ENCODE measurements around the gene INTS1.
"Not testable (repeated sequence)": the region's sequence is repeated elsewhere in the genome, so short reads cannot be mapped to it uniquely, and the experiment has no call there.

The INTS1 gene

DNA sequence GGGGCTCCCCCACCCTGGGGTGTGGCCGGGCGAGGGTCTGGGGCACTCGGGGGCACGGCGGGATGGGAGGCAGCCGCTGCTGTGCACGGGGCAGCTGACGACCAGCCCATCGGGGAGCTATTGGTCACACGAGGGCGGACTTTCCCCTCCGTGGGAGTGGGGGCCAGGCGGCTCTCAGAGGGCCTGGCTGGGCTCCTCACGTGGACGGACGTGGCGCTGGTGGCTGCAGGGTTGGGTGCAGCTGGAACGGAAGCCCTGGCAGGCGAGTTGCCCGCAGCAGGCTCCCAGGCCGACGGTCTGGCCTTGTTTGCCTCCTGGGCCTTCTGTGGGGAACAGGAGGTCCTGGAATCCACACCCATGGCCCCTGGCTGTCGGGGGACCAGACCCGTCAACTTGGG, 59.3 kb downstream of the INTS1 start:
- no peak for DNase-seq

DNA sequence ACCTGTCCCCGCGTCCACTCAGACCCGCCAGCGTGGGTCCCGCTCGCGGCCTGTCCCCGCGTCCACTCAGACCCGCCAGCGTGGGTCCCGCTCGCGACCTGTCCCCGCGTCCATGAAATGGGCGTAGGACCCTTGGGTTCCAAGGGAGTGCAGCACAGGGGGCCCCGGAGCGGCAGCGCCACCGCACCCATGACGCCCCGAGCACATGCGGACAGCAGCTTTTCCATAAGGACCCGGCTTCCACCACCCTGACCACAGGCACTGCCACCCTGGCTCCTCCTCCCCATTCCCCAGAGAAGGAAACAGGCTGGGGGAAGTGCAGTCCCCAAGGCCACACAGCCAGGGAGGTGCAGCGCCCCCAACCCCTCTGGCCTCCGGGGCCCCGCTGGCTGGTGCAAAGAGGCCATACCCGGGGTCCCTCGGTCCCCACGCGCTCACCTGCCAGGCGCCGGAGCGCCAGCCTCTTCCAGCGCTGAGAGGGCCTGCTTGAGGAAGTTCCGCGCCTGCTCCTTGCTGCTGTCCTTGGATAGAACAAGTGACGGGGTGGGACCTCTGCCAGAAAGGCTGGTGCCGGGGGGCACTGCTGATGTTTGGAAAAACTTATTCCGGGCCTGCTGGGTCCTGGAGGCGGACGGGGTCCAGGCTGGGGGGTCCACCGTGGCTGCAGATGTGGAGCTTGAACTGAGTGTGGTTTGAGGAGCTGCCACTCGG, 59.8 kb downstream of the INTS1 start:
- no peak for DNase-seq

DNA sequence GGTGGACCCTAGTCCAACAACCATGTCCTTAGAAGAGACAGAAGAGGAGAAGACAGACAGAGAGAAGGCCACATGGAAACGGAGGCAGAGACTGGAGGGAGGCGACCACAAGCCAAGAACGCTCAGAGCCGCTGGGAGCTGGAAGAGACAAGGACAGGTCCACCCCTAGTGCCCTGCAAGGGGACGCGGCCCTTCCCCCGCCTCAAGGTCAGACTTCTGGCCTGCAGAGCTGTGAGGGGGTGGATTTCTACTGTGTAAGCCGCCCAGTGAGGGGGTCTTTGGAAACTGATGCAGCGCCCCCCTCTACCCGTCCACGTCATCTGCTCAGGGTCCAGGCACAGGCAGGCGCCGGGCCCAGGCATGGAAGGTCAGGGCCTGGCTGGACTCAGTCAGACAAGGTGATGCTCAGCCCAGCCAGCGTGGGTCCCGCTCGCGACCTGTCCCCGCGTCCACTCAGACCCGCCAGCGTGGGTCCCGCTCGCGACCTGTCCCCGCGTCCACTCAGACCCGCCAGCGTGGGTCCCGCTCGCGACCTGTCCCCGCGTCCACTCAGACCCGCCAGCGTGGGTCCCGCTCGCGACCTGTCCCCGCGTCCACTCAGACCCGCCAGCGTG, 60.5 kb downstream of the INTS1 start:
- not testable (repeated sequence) for DNase-seq

DNA sequence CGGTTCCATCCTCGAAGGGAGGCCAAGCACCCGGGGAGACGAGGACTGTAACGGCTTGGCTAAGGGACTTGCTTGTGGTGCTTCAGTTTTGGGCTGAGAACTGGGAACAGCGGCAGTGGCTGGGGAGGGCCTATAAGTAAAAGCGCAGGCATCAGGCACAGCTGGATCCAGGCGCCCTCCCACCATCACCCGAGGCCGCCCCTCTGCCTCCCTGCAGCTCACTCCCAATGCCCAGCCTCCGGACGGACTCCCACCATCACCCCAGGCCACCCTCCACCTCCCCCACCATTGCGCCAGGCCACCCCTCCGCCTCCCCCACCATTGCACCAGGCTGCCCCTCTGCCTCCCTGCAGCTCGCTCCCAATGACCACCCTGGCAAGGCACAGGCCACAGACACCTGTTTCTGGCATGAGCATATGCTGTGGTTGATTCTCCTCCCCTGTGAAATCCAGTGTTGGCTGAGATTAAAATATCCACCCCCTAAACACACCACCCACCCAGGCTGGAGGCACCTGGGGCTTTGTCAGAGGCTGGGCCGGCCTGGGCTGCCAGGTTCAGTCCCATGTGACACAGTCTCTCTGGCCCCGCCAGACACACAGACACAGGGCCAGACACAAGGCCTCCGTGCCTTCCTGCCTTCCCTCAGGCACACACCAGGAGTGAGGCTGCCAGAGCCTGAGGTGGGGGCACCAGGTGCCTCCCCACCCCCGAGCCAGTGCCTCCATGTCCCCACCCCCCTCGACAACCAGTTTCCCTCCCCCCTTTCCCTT, 61.6 kb downstream of the INTS1 start:
- DNase-seq, result no peak

DNA sequence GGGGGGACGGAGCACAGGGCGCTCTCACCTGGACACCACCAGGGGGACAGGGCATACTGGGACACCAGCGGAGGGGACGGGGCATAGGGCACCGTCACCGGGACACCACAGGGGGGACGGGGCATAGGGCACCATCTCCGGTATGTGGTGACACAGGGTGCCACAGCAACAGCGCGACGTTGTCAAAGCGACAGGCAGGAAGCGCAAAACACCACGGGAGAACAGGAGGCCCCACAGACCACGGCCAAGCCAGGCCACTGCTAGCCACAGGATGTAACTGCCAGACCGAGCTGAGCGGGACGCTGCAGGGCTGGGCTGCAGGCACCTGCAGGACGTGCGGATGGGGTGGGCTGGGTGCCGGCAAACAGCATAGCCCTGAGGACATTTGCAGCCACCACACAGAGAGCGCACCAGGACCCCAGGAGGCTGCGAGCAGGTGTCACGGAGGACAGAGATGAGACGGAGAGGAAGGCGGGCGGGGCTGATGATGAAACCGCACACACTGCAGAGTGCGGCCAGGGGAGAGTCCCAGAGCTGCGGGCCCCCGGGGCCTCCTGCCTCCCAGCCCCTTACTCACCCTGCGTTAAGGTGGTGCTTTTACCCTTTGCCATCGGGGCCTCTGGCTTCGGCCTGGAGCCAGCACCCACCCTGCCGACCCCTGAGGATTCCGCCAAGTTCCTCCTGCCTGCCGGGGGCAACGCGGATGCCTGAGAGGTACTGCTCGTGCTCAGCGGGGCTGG, 62.4 kb downstream of the INTS1 start:
- DNase-seq, result no peak

DNA sequence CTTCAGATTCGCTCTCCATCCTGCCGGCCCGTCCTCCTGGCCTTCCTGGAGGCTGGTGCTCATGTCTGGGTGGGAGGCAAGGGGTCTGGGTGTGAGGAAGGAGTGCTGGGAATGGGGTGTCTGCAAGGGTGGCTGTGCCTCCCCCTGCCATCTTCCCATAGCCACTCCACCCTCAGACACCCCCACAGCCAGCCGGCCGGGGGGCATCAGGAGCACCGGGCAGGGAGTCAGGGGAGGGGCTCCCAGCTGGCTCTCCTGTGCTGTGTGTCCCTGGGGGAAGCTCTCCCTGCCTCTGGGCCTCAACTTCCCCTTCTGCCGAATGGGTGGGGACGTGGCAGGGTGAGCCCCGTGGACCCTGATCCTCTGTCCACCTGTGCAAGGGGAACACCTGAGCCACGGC, 63.6 kb downstream of the INTS1 start:
- no peak for DNase-seq

DNA sequence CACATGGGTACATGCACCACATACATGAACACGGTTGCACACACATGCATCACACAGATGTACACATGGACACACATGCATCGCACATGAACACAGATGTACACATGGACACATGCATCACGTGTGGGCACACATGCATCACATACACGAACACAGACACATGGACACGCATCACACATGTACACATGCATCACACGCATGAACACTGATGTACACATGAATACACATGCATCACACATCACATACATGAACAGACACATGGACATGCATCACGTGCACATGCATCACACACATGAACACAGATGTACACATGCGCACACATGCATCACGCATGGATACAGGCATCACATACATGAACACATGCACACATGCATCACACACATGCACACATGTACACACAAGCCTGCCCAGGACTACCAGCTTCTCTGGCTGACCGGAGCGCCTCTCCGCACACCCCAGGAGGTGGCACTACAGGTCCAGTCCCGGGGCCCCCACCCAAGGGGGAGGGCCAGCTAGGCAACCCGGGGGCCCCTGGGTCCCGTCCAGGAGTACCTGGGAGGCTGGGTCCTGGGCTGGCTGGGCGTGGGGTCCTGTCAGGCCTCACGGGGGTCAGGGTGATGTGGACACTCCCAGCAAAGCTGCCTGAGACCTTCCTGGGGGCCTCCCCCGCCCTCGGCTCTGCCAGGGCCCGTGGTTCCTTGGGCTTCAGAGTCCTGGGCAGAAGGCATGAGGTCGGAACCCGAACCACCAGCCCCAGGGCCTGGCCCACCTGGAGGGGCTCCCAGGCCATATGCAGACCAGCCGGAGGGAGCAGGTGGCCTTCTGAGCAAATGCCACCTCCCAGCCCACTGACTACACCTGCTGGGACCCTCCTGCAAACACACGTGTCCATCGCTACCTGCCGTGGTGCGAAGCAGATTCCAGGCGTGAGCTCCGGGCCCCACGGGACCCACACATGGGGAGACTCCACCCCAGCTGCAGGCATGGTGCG, 64.5 kb downstream of the INTS1 start:
- no peak for DNase-seq

DNA sequence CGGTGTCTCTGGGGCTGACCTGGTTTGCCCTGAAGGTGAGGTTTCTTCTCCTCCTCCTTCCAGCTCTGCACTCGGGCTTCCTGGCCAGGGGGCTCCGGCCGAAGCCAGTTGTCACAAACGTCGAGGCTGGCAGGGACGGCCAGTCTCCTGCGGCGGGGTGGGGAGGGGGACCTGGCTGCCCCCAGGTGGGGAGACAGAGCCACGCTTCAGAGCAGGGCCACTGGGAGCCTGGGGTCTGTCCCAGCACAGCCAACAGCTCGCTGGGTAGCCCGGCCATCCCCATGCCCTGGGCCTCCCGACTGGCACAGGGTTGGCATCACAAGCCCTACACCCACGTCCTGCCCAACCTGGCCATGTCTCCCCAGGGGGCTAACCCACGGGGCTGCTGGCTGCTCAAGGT, 65.4 kb downstream of the INTS1 start:
- DNase-seq, result no peak

DNA sequence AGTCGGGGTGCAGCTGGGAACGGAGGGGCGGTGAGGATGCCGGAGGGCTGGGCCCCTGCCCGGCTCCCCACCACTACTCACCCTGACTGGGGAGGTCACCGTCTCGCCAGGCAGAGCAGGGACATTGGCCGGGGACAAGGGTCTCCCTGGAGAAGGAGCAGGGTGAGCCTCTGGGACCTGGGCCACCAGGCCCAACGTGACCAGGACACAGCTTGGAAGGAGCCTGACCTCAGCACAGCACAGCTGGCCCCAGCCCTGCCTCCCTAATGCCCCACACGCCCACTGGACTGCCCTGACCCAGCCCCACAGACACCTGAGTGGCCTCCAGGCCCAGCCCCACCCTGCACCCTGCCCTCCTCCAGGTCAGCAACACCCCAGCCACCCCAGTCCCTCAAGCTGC, 66.0 kb downstream of the INTS1 start:
- DNase-seq, result no peak

DNA sequence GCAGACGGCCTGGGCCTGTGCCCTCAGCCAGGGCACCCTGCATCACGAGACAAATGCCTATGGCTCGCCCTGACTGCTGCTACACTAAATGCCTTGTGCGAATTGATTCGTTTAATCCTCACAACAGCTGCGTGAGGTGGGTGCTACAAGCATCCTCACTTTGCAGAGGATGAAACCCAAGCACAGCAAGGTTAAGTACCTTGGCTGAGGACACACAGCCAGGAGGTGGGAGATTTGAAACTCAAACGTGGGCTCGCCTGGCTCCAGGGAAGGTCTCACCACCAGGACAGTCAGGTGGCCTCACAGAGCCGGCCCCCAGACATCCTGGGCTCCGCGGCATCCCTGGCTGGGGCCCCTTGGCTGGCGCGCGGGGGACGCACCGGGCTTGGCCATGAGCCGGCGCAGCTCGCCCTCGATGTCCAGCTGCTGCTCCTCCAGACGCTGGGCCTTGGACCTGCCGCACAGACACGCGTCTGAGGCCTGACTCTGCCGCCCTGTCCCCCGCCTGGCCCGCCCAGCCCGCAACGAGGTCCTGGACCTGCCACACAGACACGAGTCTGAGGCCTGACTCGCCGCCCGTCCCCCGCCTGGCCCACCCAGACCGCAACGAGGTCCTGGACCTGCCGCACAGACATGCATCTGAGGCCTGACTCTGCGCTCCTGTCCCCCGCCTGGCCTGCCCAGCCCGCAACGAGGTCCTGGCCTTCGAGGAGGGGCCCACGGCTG, 66.9 kb downstream of the INTS1 start:
- DNase-seq, result no peak

DNA sequence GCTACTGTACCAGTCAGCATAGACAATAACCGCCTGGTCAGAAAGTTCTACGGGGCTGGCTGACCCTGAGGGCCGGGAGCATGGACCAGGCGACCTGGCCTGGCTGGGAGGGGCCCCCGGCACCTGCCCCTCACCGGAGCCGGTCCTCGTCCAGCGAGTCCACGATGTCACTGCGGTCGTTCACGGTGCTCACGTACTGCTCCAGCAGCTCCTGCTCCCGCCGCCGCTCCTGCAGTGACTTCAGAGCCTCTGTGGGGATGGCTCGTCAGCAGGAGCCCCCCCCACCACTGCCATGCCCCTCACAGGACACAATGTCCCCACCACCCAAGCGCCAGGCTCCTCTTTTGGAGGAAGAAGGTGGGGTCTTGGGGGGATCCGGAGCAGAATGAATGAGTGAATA, 67.6 kb downstream of the INTS1 start:
- no peak for DNase-seq

DNA sequence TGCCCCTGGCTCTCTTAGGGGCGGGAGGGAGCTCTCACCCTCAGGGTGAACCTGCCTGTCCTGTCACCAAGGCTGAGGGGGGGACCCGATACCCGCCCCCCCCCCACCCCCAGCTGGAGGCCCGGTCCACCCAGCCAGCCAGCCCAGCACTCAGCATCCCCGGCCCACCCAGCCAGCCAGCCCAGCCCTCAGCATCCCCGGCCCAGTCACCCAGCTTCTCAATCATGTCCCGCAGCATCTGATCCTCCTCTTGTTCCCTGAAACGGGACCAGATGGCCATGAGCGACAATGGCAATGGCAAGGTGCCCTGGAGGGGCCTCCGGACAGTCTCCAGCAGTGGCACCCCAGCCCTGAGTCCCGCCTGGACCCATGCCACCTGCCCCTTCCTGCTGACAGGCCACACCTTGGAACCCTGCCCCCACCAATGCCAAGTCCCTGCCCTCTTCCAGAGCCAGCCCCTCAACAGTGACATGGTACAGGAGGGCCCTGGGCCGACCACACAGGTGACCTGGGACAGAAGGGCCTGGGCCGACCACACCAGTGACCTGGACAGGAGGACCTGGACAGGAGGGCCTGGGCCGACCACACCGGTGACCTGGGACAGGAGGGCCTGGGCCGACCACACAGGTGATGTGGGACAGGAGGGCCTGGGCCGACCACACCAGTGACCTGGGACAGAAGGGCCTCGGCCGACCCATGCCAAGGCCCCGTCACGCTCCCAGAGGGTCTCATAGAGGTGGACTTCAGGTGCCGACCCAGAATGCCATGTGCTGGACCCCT, 69.1 kb downstream of the INTS1 start:
- no peak for DNase-seq

DNA sequence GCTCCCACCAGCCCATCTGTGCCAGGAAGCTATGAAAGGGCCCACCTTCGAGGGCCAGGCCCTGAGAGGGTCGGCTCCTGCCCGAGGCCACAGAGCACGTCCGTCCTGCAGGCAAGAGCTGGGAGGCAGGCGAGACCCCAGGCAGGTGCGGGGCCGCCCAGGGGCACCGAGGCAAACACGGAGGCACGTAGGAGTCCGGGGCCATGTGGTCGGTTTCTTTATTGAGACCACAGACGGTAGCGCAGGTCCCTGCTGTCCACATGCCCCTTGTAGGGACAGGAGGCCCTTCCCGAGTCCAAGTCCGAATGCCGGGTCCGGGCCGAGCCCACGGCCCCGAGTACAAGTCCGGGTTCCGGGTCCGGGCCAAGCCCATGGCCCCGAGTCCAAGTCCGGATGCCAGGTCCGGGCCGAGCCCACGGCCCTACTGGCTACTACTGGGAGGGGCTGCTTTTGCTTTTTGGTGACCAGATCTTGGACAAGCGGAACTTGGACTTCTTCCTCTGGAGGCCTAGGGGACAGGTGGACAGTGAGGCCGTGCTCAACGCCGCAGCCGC, 69.9 kb downstream of the INTS1 start:
- no peak for DNase-seq

DNA sequence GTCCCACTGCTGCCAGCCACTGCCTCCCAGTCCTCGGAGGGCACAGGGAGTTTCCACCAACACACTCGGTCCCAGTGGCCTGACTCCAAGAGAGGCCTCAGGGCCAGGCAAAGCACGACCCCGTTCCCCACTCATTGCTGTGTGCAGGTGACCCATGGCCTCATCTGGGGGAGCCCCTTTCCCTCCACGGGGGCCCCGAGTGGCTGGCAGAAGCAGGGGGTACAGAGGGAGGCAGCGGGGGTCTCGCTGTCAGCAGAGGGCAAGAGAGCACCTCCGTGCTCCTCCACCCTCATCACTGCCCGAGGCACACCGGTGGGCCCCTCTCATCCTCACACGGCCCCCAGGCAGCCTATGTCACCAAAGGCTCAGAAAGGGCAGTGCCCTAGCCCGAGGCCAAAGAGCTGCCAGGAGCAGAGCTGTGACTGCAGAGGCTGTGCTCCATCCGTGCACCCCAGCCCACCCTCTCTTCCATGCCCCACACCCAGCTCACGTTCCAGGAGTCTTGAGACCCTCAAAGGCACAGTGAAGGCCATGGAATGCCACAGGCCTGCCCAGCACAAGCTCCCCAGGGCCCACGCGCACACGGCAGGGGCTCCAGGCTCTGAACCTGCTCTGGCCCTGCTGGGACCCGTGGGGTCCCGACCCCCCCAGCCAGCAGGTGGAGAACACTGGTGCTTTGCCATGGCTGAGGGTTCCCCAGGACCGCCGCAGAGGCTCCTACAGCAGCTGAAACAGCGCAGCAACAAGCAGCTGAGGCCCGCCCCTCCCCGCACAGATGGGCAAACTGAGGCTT, 70.9 kb downstream of the INTS1 start:
- no peak for DNase-seq

DNA sequence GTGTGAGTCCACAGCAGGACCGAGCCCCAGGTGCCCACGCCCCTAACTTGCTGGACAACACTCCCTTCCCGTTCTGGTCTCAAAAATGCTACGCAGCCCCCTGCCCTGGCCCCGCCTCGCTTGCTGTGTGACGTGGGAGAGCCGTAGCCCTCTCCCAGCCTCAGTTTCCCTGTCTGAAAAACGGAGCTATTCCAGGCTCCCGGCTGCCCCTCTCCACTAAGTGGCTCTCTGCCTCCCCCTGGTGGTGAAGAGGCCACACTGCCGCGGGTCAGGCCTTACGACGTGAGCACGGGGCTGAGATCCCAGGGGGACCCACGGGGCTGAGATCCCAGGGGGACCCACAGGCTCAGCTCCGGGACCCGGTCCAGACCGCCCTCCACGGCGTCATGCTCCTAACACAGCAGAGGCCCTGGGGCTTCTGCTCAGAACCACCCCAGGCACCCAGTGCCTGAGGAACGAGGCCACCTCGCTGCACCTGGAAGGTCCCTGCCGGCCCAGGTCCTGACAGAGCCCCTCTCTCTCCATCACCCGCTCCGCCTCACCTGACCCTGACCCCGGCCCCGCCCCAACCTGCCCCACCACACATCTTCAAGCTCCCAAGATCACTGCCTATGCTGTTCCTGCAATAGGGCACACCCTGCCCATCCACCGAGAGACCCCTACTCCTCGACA, 71.6 kb downstream of the INTS1 start:
- DNase-seq, result peak; percentile 84

DNA sequence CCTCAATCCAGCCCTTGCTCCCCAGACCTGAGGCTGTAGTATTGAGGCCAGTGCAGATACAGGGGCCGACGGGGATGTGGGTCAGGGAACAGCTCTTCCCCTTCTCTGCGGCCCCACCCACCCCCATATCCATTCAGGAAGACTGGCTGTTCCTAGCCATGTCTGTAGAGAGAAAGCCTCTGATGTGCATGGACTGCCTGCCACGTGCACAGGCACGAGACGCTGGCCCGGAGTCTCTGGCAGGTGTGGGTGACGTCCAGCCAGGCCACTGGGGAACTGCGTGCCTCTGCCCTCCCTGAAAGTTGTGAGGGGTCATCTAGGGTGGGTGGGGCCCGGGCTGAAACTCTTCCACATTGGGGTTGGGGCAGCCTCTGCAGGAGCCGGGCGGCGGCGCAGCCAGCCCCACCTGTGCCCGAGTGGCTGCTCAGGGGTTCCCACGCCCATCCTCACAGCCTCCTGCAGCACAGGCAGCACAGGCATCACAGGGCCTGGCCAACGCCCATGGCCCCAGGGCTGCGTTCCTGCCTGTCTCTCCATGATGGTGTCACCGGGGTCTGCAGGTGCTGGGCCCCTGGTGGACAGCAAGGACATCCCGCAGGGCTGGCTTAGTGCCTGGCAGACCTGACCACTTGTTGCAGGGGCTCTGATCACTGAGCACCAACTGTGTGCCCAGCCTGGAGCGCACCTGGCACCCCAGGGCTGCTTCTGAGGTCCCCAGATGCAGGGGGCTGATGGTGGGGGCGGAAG, 72.4 kb downstream of the INTS1 start:
- DNase-seq, result no peak

DNA sequence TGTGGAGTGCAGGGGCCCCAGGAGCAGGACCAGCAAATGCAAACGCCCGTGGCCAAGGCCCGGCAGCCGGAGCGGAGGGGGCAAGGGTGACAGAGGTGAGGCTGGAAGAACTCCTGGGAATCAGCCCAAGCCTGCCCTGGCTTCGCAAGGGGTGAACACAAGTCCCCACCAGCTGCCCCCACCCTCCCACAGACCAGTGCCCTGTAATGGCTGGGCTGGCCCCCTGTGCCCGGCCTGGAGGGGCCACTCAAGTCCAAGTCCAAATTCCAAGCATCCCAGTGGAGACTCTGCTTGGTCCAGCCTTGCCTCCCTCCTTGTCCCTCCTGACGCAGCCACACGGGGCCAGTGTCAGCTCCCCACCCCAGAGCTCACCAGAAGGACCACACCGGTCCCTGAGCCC, 73.0 kb downstream of the INTS1 start:
- no peak for DNase-seq

All from stimulated activated CD4-positive, alpha-beta T cell treated with anti-CD3 and anti-CD28 coated beads, Interleukin-15, amount 100 ng/mL, for 24 hours (primary cell).